DOHH2 (cell line): ENCODE data around the gene CALML6.

Experiments
- H3F3A ChIP-seq: fragments of 200-600 bp; sonication (generic), shearing (Covaris generic); 2 replicates; pipeline ENCODE4 v1.6.0; 2016; ENCODE audit warnings: antibody characterized with exemption, mild to moderate bottlenecking; ENCODE audit not compliant: control insufficient read depth, insufficient read depth
- H3K27ac ChIP-seq: fragments of 200-600 bp; sonication (generic); 2 replicates; pipeline ENCODE4 v1.5.1; 2014; ENCODE audit warnings: low read depth, mild to moderate bottlenecking, low read length, moderate library complexity
- H3K27me3 ChIP-seq: fragments of 200-600 bp; sonication (generic); 2 replicates; pipeline ENCODE4 v1.6.1; 2014; ENCODE audit warnings: mild to moderate bottlenecking, low read length, mixed read lengths; ENCODE audit not compliant: control insufficient read depth
- H3K36me3 ChIP-seq: fragments of 200-600 bp; sonication (generic); 2 replicates; pipeline ENCODE4 v1.6.1; 2014; ENCODE audit warnings: mild to moderate bottlenecking, low read length, moderate library complexity, mixed read lengths; ENCODE audit not compliant: control insufficient read depth
- H3K4me1 ChIP-seq: fragments of 200-600 bp; sonication (generic); 2 replicates; pipeline ENCODE4 v1.6.1; 2014; ENCODE audit warnings: mild to moderate bottlenecking, low read length, mixed read lengths; ENCODE audit not compliant: control insufficient read depth
- H3K4me2 ChIP-seq: fragments of 200-600 bp; sonication (generic); 2 replicates; pipeline ENCODE4 v1.6.0; 2014; ENCODE audit warnings: mild to moderate bottlenecking, low read length, moderate library complexity
- H3K4me3 ChIP-seq: fragments of 200-600 bp; sonication (generic); 2 replicates; pipeline ENCODE4 v1.5.1; 2014; ENCODE audit warnings: mild to moderate bottlenecking, low read length, mixed read lengths
- H3K79me2 ChIP-seq: fragments of 200-600 bp; sonication (generic); 2 replicates; pipeline ENCODE4 v1.6.1; 2014; ENCODE audit warnings: mild to moderate bottlenecking, low read length, mixed read lengths; ENCODE audit not compliant: control insufficient read depth
- H3K9me2 ChIP-seq: fragments of 200-600 bp; sonication (generic); replicated peaks from 2 replicates; pipeline ENCODE4 v1.6.1; 2014; ENCODE audit warnings: mild to moderate bottlenecking, low read length, mixed read lengths; ENCODE audit not compliant: control insufficient read depth
- H3K9me3 ChIP-seq: fragments of 200-600 bp; sonication (generic); 2 replicates; pipeline ENCODE4 v1.6.1; 2014; ENCODE audit warnings: antibody characterized with exemption, low read length, mixed read lengths; ENCODE audit not compliant: control insufficient read depth, insufficient read depth
- H4K20me1 ChIP-seq: fragments of 200-600 bp; sonication (generic); 2 replicates; pipeline ENCODE4 v1.6.0; 2014; ENCODE audit warnings: low read depth, mild to moderate bottlenecking, antibody characterized with exemption, low read length, moderate library complexity; ENCODE audit not compliant: control insufficient read depth, insufficient read depth
- CTCF ChIP-seq: fragments of 200-600 bp; sonication (generic); IDR thresholded peaks from one replicate; pipeline ENCODE4 v1.5.1; 2014; ENCODE audit warnings: antibody characterized with exemption, mild to moderate bottlenecking, low read depth, low read length; ENCODE audit not compliant: poor library complexity, severe bottlenecking
- EZH2phosphoT487 ChIP-seq: fragments of 200-600 bp; sonication (generic); IDR thresholded peaks from 2 replicates; pipeline ENCODE4 v1.6.1; 2017; ENCODE audit warnings: borderline replicate concordance, mild to moderate bottlenecking, antibody characterized with exemption, low read length, moderate library complexity, mixed read lengths

CALML6 gene

GRCh38 chr1:1875932-1876331 lies 39.1 kb upstream of the CALML6 start:
- H4K20me1 ChIP-seq = peaks cover 57% of the 10 kb centered on the region
- H3K4me1 ChIP-seq = peaks cover 78% of the 10 kb centered on the region
- H3K9me2 ChIP-seq = no peaks in the 10 kb centered on the region
- peaks cover 11% of the 10 kb centered on the region for H3F3A ChIP-seq
- H3K79me2 ChIP-seq = peaks cover 100% of the 10 kb centered on the region
- H3K4me2 ChIP-seq = 0 out of 2 replicates have a peak overlapping the region, but pooled peaks have one; percentile 6
- no peaks in the 10 kb centered on the region for H3K9me3 ChIP-seq
- no peaks in the 10 kb centered on the region for H3K27me3 ChIP-seq
- H3K36me3 ChIP-seq = peaks cover 84% of the 10 kb centered on the region
- H3K4me3 ChIP-seq = no peak overlapping the region
- H3K27ac ChIP-seq = no peak overlapping the region
- TF ChIP-seq CTCF (no peak), EZH2phosphoT487 (no peak)

- Histone ChIP-seq H3K4me1 (peaks cover 76% of the 10 kb centered on the region), H3K4me3 (no peak overlapping the region), H3K36me3 (peaks cover 82% of the 10 kb centered on the region), H3K79me2 (peaks cover 100% of the 10 kb centered on the region), H3K27me3 (no peaks in the 10 kb centered on the region), H3K4me2 (0 out of 2 replicates have a peak overlapping the region, but pooled peaks have one; percentile 9), H3K9me2 (no peaks in the 10 kb centered on the region), H3K27ac (no peak overlapping the region), H4K20me1 (peaks cover 57% of the 10 kb centered on the region), H3F3A (peaks cover 10% of the 10 kb centered on the region), H3K9me3 (no peaks in the 10 kb centered on the region)
- no peak for TF ChIP-seq EZH2phosphoT487
- no peak for TF ChIP-seq CTCF
Observed at GRCh38 chr1:1876335-1876930, 38.6 kb upstream of the CALML6 start.

- peaks cover 77% of the 10 kb centered on the region for H3K36me3 ChIP-seq
- TF ChIP-seq CTCF = no peak
- no peak for TF ChIP-seq EZH2phosphoT487
- H3K27ac ChIP-seq = no peak overlapping the region
- H3K9me3 ChIP-seq = no peaks in the 10 kb centered on the region
- H3F3A ChIP-seq = 0 out of 2 replicates have a peak, but pooled peaks cover 6% of the 10 kb centered on the region
- H3K79me2 ChIP-seq = peaks cover 100% of the 10 kb centered on the region
- no peaks in the 10 kb centered on the region for H3K9me2 ChIP-seq
- H3K4me2 ChIP-seq = peak overlapping the region; percentile 18; the same call in 1 of the 2 replicates
- H3K4me1 ChIP-seq = peaks cover 64% of the 10 kb centered on the region
- peaks cover 61% of the 10 kb centered on the region for H4K20me1 ChIP-seq
- H3K27me3 ChIP-seq = no peaks in the 10 kb centered on the region
- no peak overlapping the region for H3K4me3 ChIP-seq
Observed at GRCh38 chr1:1877865-1878436, 37.1 kb upstream of the CALML6 start.
